ENCODE results near the gene DIAPH2.
"Not testable (repeated sequence)": the region's sequence is repeated elsewhere in the genome, so short reads cannot be mapped to it uniquely, and the experiment has no call there.

The DIAPH2 gene

DNA sequence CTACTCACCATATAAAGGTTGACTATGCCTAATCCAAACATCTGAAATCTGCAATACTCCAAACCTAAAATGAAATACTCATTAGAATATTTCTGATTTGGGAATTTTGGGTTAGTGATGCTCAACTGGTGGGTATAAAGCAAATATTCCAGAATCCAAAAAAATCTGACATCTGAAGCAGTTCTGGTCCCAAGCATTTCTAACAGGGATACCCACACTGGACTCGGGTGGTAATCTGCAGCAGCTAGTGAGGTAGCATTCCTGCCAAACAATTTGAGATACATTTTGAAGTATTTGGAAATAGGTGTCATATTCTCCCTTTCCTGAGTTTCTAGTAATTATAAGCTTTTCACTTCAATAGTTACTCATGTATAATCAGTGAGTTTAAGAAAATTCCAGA is 149.5 kb downstream of the DIAPH2 start:
- DNase-seq: no peak

DNA sequence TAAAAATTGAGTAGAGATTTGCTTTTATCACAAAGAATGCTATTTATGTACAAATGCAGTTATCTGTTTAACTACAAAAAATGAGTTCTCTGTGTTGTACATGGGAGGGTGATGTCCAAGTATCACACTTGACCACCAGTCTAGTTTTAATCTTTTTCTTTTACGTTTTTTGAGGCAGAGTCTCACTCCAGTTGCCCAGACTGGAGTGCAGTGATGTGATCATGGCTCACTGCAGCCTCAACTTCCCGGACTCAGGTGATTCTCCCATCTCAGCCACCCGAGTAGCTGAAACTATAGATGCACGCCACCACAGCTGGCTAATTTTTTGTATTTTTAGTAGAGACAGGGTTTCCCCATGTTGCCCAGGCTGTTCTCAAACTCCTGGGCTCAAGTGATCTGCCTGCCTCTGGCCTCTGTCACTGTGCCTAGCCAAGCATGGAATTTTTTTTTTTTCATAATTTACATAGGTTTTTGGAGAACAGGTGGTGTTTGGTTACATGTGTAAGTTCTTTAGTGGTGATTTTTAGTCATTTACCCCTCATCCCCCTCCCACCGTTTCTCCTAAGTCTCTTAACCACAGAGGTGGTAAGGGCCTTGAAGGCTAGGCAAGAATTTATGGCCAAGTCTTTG is 151.1 kb downstream of the DIAPH2 start:
- no peak for DNase-seq

DNA sequence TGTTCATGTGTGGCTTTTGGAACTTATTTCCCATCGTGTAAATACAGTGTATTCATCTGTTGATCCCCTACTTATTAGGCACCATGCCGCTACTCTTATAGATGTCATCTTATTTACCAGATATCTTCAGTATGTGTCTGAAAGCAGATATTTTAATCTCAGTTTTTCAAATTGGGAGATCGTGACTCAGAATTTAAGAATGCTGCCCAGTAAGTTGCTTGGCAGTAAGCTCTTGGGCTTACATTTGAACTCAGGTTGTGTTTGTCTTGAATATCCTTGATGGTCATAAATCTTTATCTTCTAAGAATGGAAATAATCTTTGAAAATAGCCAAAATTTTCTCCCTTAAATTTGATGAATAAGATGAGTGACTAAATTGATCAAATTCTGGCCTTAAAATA is 153.2 kb downstream of the DIAPH2 start:
- no peak for DNase-seq

DNA sequence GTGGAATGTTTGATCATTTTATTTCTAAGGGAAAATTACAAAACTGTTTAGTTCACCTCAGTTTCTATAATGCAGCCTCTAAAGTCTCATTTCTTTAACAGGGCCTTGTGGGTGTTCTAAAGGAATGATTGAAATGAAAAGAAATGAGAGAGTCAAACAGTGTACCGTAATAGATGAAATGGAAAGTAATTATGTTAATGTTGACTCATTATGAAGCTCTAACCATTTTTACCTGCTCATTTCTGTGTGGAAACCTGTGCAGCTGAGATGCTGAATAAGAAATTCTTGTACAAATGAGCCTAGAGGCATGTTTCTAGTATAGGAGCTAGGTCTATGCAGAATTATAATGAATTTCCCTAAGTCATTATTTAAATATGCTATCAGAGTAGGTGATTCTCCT is 153.9 kb downstream of the DIAPH2 start:
- no peak for DNase-seq

DNA sequence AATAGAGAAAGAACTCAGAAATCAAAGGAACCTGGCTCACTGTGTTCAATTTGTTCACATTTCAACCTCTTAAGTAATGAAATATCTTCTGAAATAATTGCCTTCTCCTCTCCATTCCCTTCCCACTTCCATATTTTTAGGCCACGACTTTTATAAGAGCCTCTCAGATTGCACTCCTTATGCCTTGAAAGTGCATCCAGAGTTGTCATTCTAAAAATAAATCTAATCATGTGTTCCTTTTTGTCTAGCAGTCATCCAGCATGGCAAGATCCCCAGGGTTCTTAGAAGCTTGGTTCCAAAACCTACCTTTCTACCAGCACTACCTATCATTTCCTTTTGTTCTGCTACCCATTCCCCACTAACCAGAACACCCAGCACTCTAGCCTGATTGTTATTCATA is 156.7 kb downstream of the DIAPH2 start:
- no peak for DNase-seq

DNA sequence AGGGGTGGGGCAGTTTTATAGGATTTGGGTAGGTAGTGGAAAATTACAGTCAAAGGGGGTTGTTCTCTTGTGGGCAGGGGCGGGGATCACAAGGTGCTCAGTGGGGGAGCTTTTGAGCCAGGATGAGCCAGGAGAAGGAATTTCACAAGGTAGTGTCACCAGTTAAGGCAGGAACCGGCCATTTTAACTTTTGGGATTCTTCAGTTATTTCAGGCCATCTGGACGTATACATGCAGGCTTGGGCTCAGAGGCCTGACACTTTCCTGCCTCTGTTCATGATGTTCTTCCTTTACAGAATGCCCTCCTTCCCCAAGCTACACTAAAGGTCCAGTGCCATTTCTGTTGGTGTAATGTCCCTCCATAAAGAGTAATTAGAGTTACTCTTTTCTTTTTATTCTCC is 157.2 kb downstream of the DIAPH2 start:
- DNase-seq: not testable (repeated sequence)

DNA sequence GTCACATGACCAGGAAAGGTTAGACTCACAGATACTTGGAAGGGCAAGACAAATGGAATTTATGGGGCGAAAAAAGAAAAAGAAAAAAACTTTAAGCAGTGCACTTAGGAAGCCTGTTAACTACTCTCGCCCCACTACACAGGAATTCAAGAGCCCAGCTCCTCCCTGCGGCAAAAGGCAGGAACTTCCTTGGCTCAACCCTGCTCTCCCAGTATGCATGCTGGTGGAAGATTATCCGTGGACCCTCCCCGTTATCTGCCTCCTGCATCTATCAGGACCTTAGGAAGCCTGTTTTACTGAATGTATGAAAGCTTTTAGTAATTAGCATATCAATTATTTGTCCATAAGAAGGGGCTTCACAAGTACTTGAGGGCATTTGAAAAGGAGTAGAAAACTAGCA is 158.9 kb downstream of the DIAPH2 start:
- no peak for DNase-seq

DNA sequence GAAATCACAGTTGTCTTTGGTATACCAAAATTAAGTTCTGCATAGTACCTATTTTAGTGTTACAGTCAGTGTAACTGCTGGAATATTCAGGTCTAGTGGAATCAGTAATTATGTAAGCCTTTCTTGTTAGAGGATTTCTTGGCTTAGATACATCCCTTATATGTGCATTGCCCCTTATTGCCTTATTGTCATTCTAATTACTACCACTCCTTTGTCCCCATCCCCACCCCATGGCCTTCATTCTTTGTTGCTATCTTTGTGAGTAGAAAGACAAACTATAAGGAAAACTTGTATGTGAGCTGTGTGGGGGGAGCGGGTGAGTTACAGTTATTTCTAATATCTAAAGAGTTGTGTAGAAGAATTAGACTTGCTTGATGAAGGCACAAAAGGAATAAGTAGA is 162.2 kb downstream of the DIAPH2 start:
- no peak for DNase-seq

DNA sequence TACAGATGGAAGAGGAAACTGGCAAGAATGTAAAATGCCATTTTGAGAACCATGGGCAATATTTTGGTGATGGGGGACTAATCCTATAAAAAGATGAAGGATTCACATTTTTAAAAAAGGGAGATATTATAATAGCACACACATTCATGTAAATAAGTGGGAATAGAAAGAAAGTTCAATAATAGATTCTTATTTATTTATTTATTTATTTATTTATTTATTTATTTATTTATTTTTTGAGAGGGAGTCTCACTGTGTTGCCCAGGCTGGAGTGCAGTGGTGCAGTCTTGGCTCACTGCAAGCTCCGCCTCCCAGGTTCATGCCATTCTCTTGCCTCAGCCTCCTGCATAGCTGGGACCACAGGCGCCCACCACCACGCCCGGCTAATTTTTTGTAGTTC is 174.8 kb downstream of the DIAPH2 start:
- not testable (repeated sequence) for DNase-seq

DNA sequence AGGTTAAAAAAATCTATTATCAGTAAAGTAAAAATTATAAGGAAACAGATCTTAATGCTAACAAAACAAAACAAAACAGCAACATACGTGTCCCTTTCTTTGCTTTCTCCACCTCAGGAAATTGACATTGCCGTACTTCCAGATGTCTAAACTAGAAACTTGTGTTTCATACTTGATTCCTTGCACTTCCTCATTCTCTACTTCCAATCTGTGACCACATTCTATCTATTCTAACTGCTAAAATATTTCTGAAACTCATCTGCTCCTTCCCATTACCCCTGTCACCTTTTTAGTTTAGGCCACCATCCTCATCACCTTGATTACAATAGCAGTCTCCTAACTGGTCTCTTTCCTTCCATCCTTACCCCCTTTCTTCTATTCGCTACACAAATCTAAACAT is 176.6 kb downstream of the DIAPH2 start:
- no peak for DNase-seq

DNA sequence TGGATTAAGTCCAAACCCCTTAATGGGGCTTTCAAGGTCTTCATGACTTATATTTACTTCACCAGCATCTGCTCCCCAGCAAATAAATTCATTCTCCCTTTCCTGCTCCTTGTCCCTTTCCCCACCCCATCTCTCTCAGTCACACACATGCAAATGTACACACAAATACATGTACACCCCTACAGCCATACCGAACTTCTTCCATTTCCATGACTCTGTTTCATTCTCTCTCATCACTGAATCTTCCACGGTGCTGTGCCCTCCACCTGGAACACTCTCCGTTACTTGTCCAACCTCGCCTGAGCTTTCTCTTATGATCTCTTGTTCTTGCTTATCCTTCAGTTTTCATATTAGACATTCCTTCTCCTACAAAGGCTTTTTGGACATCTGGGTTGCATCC is 177.0 kb downstream of the DIAPH2 start:
- DNase-seq: no peak

DNA sequence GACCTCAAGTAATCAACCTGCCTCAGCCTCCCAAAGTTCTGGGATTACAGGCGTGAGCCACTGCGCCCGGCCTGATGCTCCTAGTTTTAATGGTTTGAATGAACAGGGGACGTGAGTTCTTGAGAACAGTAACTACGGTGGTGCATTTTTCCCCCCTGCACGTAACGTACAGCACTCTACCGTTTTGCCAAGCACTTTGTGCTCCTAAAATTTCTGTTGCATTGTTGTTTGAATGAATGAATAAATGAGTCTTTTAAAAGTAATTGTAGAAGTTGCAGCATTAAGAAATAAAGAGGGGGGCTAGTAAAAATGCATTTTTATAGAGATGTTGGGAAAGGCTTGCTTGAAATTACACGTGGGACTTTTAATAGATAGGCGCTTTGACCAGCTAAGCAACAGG is 199.0 kb downstream of the DIAPH2 start, which contains the start of gene RPA4:
Gene RPA4 (plus strand): TSS at position 301 of the 400 bp plus-strand sequence. CDS start 403 bp downstream, outside the sequence.
- no peak for DNase-seq

DNA sequence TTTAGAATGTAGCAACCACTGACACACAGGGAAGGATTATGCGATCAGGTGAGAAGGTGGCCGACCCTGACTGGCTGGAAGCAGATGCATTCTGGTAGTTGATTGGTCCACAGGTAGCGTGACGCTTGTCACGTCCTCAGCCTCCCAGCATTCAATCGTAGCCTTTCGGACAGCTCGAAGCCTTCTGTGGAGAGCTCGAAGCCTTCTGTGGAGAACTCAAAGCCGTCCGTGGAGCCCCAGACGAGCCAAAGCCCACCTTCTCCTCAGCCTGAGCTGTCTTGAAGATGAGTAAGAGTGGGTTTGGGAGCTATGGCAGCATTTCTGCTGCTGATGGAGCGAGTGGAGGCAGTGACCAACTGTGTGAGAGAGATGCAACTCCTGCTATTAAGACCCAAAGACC is 199.4 kb downstream of the DIAPH2 start:
- DNase-seq: no peak

DNA sequence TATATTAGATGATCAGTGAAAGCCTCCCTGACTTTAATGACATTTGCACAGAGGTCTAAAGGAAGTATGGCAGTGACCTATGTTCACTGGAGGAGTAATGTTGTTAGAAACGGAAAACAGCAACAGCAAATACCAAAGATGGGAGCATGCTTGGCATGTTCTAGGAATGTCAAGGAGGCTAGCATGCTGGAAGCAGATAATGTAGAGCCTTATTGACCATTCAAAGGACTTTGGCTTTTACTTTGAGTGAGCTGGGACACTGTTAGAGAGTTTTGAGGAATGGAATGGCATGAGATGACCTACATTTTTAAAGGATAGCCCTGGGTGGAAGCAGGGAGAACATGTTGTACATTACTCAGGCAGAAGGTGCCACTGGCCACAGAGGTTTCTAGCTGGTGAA is 205.1 kb downstream of the DIAPH2 start:
- DNase-seq: no peak

DNA sequence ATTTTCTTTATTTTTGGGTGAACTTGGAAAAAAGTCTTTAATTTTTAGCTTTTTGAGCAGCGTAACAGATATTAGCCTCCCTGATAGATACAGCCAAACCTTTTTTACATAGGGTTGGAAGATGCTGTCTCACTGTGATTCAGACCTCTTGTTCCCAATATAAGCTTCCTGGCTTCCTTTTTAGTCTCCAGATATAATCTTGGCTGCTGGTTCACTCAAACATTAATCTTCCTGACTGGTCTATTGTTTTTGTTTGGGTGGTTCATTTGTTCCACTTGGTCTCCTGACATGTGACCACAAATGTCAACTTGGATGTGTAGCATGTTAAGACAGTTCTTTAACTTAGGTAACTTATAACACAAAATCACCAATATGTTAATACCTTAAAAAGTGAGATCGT is 222.1 kb downstream of the DIAPH2 start:
- DNase-seq: no peak

DNA sequence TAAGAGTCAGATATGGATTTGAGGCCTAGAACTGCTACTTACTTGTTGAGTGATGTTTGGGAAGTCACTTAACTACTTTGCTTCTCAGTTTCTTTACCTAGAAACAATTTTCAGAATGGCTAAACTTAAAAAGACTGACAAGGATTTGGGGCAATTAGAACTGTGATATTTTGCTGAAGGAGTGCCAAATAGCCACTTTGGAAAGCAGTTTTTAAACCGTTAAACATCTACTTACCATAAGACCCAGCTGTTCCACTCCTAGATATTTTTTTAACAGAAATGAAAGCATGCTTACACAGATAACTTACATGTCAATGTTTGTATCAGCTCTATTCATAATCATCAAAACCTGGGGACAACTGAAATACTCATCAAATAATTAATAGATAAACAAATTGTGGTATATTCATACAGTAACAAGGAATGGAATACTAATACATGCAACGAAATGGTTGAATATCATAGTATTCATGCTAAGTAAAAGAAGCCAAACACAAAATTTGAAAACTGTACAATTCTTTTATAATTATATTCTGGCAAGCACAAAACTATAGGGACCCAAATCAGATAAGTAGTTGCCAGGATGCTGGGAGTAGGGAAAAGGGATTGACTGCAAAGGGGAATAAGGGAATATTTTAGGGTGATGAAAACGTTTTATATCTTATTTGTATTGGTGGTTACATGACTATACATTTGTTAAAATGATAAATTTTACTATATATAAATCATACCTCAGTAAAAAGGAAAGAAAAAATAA is 223.1 kb downstream of the DIAPH2 start:
- DNase-seq: no peak

DNA sequence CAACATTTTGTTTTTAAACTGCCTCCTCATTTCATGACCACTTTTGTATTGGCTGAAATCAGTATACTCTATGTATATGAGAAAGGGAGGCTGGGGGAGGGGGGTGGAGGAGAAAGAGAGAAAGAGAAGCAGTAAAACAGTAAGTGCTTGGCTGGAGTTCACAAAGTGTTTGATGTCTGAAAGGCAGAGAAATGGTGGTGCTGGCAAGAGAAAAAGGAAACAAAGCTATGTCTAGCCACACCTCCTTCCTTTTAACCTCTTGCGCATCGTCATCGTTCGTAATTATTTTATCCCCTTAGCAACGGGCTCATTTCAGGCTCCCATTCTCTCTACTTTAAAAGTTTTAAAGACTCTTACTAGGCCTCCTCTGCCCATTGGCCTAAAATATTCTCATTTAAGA is 224.6 kb downstream of the DIAPH2 start:
- DNase-seq: no peak

DNA sequence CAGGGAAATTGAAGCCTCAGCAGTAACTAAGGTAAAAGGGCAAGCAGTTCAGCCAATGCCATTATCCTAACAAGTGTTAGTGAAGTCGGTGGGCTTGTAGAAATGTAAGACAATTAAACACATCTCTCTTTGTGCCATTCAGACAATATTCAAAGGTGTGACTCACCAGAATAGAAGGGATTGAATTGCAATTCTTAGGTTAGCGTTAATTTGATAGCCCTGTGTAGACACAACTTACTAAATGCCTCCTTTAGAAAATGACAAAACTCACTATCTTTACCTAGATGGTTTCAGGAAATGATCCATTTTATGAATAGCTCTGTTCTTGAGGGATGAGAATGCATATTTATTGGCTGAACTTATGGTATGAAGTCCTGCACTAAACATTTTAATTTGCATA is 234.2 kb downstream of the DIAPH2 start:
- no peak for DNase-seq

DNA sequence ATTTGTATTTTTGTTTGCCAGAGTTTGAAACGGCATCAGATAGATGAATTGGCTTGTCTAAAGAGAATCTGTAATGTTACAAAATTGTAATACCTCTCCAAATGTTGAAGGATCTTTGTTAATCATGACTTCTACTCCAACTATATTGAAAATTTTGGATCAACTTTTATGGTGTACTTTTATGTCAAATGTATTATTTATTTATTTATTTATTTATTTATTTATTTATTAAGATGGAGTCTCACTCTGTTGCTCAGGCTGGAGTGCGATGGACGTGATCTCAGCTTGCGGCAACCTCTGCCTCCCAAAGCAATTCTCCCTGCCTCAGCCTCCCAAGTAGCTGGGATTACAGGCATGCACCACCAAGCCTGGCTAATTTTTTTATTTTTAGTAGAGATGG is 235.0 kb downstream of the DIAPH2 start:
- no peak for DNase-seq

DNA sequence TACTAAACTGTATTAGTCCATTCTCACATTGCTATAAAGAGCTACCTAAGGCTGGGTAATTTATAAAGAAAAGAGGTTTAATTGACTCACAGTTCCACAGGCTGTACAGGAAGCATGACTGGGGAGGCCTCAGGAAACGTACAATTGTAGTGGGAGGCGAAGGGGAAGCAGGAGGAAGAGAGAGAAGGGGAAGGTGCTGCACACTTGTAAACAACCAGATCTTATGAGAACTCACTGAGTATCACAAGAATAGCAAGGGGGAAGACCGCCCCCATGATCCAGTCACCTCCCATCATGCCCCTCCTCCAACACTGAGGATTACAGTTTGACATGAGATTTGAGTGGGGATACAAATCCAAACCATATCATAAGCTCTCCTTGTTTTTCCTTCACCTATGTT is 239.9 kb downstream of the DIAPH2 start:
- DNase-seq: no peak

DNA sequence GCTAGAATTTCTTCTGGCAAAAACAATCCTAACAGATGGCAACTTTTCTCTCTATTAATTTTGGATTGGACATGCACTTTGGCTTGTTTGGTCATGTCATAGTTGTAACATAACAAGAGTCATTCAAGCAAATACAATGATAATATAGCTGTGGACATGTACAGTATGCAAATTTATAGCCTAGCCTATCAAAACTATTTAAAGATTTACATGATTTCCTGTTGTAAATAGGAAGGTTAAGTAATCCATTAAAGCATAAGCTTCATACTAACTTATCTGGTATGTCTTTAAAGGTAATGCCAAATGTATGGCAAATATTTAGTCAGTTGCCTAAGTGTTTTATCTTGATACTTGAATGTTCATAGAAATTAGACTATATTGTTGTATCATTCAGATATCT is 244.4 kb downstream of the DIAPH2 start:
- DNase-seq: no peak

DNA sequence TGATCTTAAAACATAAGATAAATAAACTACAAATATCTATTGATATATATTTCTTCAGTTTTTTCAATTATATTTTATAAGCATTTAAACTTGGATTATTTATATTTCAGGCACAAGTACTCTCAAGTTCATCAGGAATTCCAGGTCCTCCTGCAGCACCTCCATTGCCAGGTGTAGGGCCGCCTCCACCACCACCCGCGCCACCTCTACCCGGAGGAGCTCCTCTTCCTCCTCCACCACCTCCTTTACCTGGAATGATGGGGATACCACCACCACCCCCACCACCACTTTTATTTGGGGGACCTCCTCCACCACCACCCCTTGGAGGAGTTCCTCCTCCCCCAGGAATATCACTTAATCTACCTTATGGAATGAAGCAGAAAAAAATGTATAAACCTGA is 273.1 kb downstream of the DIAPH2 start:
- no peak for DNase-seq

DNA sequence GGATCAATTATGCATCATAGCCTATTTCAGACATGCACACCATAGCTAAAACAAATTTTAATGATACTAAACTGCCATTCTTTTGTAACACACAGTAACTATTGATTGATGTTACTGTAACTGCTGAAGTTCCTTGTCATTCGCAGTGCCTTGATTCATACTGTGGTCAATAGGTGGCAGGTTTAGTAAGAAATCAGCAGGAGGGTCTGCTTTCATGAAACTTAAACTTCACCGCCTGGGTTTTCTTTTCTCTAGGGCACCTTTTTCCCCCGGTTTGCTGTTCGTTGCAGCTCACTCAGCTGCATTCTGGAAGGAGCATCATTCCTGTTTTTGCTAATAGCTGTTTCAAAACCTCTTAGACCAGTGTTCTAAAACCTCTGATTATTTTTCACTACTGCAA is 287.2 kb downstream of the DIAPH2 start:
- DNase-seq: no peak

DNA sequence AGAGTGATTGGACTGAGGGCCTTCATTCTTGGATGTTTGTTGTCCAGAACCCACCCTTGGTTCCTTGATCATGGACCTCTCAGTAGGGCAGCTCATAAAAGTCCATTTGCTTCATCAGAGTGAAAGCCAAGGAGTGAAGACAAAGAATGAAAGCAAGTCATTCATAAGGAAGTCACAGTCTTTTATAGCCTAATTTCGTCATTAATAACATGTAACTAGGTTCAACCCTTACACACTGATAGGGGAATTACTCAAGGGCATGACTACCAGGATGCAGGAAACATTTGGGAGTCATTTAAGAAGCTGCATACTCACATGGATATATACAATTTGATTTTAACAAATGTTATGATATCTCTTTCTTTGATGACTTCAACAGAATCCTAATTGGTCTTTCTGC is 294.3 kb downstream of the DIAPH2 start:
- DNase-seq: no peak

DNA sequence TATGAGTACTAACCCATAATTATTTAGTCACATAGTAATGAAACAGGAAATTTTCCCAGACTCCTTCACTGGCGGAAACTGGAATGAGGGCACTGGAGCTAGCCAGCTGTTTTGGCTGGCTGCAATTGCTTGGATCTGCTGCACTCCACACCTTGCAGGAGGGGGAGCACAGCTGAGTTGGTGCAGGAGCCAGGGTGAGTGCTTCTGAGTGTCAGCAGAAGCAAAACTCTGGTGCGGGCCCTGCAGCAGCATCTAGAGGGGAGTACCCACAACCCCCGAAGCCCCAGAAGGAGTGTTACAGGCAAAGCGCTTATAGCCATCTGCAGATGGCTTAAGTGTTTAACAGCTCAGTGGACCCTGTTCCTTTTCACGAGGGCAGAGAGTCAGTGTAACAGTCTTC is 295.1 kb downstream of the DIAPH2 start:
- DNase-seq: no peak
